Mucosa of descending colon (tissue), 3 donors: ENCODE results near the gene TNNT2. TPM values are rescaled to one million over a fixed set of nuclear protein-coding genes. Genes with fewer than 3 reads are reported as not detected.

ENCODE experiments used
- ATAC-seq: fragments of 200-7000 bp; cut with Tn5 transposase; one replicate; pipeline ENCODE4 v1.9.1; 2020; ENCODE audit warnings: mild to moderate bottlenecking, moderate library complexity
- DNase-seq, 3 donors: peaks; one replicate each; pipeline ENCODE4 v3.0.0-alpha.2; 2020
- H3K36me3 ChIP-seq: fragments of 200-600 bp; one replicate; pipeline ENCODE4 v1.8.0; 2021; ENCODE audit warnings: low read depth, mild to moderate bottlenecking
- H3K4me1 ChIP-seq: fragments of 200-600 bp; one replicate; pipeline ENCODE4 v1.8.0; 2021; ENCODE audit warnings: low read depth, mild to moderate bottlenecking
- H3K4me3 ChIP-seq: fragments of 200-600 bp; one replicate; pipeline ENCODE4 v1.8.0; 2021; ENCODE audit warnings: mild to moderate bottlenecking
- H3K9me3 ChIP-seq: fragments of 200-600 bp; one replicate; pipeline ENCODE4 v1.8.0; 2021; ENCODE audit warnings: mild to moderate bottlenecking
- CTCF ChIP-seq: fragments of 200-600 bp; IDR thresholded peaks from one replicate; pipeline ENCODE4 v1.8.0; 2022; ENCODE audit warnings: antibody characterized with exemption, mild to moderate bottlenecking
- intact Hi-C, 2 donors: fragments of 100-400 bp; cut with DNase I in 1 of 2; cut with micrococcal nuclease in 1 of 2; formaldehyde crosslinking; loops; one replicate each; pipeline versions ENCODE4 v1.11.0 to v1.11.1; 2022; cut with DNase I, micrococcal nuclease
- total RNA-seq, 3 donors: library from RNA; stranded (reverse); fragmentation: NEBNext Ultra II Directional in 2 of 3; extraction: Animal tissue kit (Norgen Biotek cat#: 25700) in 2 of 3; gene quantifications; one replicate each; pipeline versions ENCODE4 v1.2.1 to v1.2.4, GENCODE V29; 2021 to 2023
- donor health status: DM: no; HTN: no; CAD: no; lungs with moderate emphysema.
- donor health status: DM: no; HTN: no; CAD: no.
- donor health status: DM: no; HTN: yes; CAD: no.

Gene TNNT2
- total RNA-seq, 3 donors from 2014 or later, result 0.28 to 4.0 (median 2.0) TPM

DNA sequence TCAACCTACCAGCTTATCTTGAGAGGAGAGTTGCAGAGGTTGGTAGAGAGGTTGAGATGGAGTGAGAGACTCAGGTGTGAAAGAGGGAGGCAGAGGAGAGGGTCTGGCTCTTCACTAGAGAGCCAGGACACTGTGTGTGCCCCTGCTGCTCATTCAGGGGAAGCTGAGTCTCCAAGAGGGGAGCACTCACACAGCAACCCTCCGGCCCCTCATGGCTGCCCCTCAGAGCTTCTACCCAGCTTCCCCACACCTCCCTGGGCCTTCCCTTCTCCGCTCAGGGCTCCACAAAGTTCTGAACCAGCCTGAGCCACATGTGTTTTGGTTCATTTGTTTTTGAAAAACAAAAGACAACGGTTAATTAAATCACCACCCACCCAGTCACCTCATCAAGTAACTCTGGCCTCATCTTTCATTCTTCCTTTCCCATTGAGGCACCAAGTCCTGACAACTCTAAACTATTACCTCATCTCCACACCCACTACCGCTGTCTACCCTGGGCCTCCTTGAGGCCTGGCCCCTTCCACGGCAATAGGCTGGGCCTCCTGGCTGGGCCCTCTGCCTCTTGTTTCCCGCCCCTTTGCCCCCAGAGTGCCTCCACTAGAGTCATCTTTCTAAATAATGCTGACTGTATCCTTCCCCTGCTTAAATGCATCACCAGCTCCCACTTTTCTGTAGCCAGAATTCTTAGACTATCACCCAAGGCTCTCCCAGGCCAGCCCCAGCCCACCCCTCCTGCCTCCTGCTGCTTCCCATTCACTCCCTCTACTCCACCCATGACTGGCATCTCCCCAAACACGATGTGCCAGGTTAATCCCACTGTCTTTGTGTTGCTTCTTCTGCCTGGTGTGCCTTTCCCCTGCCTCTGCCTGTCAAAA, 33.0 kb downstream of the TNNT2 start:
- intact Hi-C loops, result loop anchor here in 1 of 2 donors (5.0 kb wide), 1 partner anchor 92 kb away; no protein-coding TSS in a partner anchor
- Histone ChIP-seq H3K9me3 (no peaks in the 10 kb centered on the region), H3K36me3 (no peaks in the 10 kb centered on the region), H3K4me3 (no peak overlapping the region), H3K4me1 (no peaks in the 10 kb centered on the region)
- no peak for ATAC-seq
- TF ChIP-seq CTCF, result no peak
- no peak for DNase-seq

DNA sequence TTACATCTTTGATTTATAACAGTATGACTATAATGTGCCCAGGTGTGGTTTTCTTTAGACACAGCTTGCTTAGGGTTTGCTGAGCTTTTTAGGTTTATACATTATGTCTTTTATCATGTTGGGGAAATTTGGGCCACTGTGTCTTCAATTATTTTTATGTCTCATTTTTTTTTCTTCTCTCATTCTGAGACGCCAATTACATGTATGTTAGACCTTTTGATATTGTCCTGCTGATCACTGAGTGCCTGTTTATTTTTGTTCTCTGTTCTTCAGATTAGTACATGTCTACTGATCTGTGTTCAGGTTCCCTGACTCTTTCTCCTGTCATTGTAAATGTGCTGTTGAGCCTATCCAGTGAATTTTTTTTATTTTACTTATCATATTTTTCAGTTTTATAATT, 36.1 kb downstream of the TNNT2 start:
- no peak for ATAC-seq
- Histone ChIP-seq H3K9me3 (no peaks in the 10 kb centered on the region), H3K36me3 (no peaks in the 10 kb centered on the region), H3K4me3 (no peak overlapping the region), H3K4me1 (no peaks in the 10 kb centered on the region)
- intact Hi-C loops, result no loop called here
- no peak for DNase-seq
- TF ChIP-seq CTCF, result no peak

- intact Hi-C loops, result no loop called here
- DNase-seq (no peak), ATAC-seq (no peak)
- no peaks in the 10 kb centered on the region for H3K36me3 ChIP-seq
- TF ChIP-seq CTCF, result no peak
- no peaks in the 10 kb centered on the region for H3K4me1 ChIP-seq
- H3K9me3 ChIP-seq, result no peaks in the 10 kb centered on the region
- no peak overlapping the region for H3K4me3 ChIP-seq
These were observed 40.6 kb downstream of the TNNT2 start for GRCh38 chr1:201336711-201337450.

DNA sequence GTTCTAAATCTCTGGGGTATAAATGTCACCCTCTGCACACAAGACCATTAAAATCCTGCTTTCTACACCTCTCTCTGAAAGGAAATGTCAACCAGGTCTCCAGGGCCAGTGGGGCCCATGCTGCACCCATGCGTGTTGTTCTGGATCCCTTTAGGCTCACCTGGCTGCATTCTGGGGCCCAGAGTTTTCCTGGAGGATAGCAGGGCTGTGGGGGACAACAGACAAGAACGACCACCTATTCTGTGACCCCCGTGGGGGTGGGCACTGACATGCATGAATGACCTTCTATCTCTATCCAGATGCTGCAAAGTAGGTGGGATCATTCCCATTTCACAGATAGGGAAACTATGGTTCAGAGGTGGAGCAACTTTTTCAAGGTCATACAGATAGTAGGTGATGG, 41.6 kb downstream of the TNNT2 start:
- Histone ChIP-seq H3K36me3 (no peaks in the 10 kb centered on the region), H3K9me3 (no peaks in the 10 kb centered on the region), H3K4me1 (no peaks in the 10 kb centered on the region), H3K4me3 (no peak overlapping the region)
- ATAC-seq (no peak), DNase-seq (no peak)
- TF ChIP-seq CTCF, result no peak
- intact Hi-C loops, result no loop called here

DNA sequence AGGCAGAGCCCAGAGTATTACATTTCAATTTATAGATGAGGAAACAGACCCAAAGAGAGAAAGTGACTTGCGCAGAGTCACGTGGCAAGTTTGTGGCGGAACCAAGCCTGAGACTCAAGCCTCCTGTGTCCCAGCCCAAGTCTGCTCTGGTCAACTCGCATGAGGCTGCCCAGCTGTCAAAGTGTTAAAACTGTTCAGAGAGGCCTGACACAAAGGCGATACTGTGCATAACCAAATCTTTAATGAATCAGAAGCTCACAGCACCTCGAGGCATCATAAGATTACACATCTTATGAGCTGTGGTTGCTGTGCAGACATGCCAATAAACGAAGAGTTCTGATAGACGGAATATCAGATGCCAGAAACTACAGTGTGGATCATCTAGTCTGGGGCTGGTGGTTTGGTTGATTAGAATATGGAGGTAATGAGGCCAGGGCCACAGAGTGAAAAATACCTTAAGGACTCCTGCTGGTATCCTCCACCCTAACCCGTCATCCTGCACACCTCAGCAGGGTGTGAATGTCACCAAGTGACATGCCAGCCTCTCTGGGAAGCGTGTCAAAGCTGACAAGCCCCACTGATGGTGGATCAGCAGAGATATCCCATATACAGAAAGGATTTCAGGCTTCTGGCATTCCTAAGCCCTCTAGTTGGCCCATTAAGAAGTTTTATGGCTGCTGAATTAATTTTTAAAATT, 42.2 kb downstream of the TNNT2 start:
- no peak for TF ChIP-seq CTCF
- H3K4me3 ChIP-seq, result no peak overlapping the region
- no peaks in the 10 kb centered on the region for H3K4me1 ChIP-seq
- no peaks in the 10 kb centered on the region for H3K36me3 ChIP-seq
- intact Hi-C loops, result no loop called here
- DNase-seq (no peak), ATAC-seq (no peak)
- H3K9me3 ChIP-seq, result no peaks in the 10 kb centered on the region
